Measurements from ENCODE around the gene HNRNPL. TPM values are rescaled to one million over a fixed set of nuclear protein-coding genes. Genes with fewer than 3 reads are reported as not detected.

The HNRNPL gene
- total and polyA plus RNA-seq, 9 of the 15 experiments (the other 6 are each of a cell fraction or from before 2014, with no cell fraction given), result 39.5 to 610 (median 299) TPM

DNA sequence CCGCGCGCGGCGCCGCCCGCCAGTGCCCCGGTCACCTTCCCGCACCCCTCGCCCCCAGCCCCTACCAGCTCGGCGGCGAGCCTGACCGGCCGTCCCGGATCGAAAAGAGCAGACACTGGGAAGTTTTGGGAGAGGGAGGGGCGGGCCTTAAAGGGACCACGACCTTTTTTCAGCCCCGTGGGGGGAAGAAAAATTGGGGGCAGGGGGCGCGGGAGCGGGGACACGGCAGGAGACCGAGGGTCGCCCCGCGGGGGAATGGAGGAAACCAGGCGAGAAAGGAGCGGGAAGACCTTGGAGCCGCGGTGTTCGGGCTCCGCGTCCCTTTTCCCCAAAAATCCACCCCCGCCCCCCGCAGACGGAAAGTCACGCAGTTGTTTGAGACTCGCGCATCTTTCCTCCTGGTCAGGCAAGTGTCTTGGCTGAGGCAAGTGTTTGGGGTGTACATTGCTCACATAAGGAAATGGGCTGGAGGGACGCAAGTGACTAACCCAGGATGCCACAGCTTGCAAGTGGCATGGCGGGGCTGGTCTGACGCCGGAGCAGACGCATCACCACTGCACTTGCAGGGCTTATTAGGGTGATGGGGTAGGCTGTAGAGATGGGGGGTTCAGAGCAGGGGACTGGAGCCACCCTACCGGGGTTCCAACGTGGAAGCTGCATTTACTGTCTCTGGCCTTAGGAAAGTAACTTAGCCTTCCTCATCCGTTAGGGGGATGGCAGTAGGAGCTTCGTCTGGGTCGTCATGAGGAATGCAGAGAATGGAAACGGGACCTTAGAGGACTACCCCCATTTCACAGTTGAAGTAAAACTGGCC is 2.7 kb upstream of the HNRNPL start (continued):
- no peak for TF ChIP-seq HINFP (tag; conservative IDR thresholded peaks at IDR 0.05; ENCODE audit: low read depth)
- no peak for TF ChIP-seq ZNF277 (CRISPR knock-in tag; IDR thresholded peaks at IDR 0.05; ENCODE audit: borderline replicate concordance)
- TF ChIP-seq POLR2AphosphoS5 (IDR thresholded peaks at IDR 0.05; ENCODE audit: control insufficient read depth, insufficient read depth, low read depth, low read length), result peak; percentile 21; the same call in 1 of the 2 replicates
- no peak for TF ChIP-seq TSHZ1 (CRISPR knock-in tag; IDR thresholded peaks at IDR 0.05)
- TF ChIP-seq ZNF24 (IDR thresholded peaks at IDR 0.05), result no peak
- no peak for TF ChIP-seq ZNF232 (CRISPR knock-in tag; IDR thresholded peaks at IDR 0.05)
- TF ChIP-seq RFX5 (IDR thresholded peaks at IDR 0.05; ENCODE audit: low read depth, low read length), result no peak
- no peak for TF ChIP-seq ZNF445 (CRISPR knock-in tag; IDR thresholded peaks at IDR 0.05; ENCODE audit: low read depth)
- TF ChIP-seq, protein P1, sequence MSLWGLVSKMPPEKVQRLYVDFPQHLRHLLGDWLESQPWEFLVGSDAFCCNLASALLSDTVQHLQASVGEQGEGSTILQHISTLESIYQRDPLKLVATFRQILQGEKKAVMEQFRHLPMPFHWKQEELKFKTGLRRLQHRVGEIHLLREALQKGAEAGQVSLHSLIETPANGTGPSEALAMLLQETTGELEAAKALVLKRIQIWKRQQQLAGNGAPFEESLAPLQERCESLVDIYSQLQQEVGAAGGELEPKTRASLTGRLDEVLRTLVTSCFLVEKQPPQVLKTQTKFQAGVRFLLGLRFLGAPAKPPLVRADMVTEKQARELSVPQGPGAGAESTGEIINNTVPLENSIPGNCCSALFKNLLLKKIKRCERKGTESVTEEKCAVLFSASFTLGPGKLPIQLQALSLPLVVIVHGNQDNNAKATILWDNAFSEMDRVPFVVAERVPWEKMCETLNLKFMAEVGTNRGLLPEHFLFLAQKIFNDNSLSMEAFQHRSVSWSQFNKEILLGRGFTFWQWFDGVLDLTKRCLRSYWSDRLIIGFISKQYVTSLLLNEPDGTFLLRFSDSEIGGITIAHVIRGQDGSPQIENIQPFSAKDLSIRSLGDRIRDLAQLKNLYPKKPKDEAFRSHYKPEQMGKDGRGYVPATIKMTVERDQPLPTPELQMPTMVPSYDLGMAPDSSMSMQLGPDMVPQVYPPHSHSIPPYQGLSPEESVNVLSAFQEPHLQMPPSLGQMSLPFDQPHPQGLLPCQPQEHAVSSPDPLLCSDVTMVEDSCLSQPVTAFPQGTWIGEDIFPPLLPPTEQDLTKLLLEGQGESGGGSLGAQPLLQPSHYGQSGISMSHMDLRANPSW (CRISPR knock-in tag; IDR thresholded peaks at IDR 0.05), result no peak
- no peak for TF ChIP-seq HSF4 (CRISPR knock-in tag; IDR thresholded peaks at IDR 0.05; ENCODE audit: borderline replicate concordance)
- 0 out of 2 replicates have a peak, but pooled peaks have one; percentile 25 for TF ChIP-seq BCOR (IDR thresholded peaks at IDR 0.05)
- no peak for TF ChIP-seq MECOM (CRISPR knock-in tag; IDR thresholded peaks at IDR 0.05)
- no peak for TF ChIP-seq ESRRA (IDR thresholded peaks at IDR 0.05; ENCODE audit: borderline replicate concordance, low read depth)
- 0 out of 2 replicates have a peak, but pooled peaks have one; percentile 21 for TF ChIP-seq CHD2 (IDR thresholded peaks at IDR 0.05; ENCODE audit: low read depth, low read length)
- no peak for TF ChIP-seq KAT8 (IDR thresholded peaks at IDR 0.05; ENCODE audit: low read depth)
- TF ChIP-seq FOSL1 (tag; conservative IDR thresholded peaks at IDR 0.05), result no peak
- TF ChIP-seq TAF15 (IDR thresholded peaks at IDR 0.05; ENCODE audit: low read depth, low read length), result no peak
- TF ChIP-seq MTF1 (CRISPR knock-in tag; IDR thresholded peaks at IDR 0.05; ENCODE audit: borderline replicate concordance), result no peak
- TF ChIP-seq BRD4 (IDR thresholded peaks at IDR 0.05), result no peak
